SW 1271 (cell line): Measurements from ENCODE around the gene NAPB.
"Not testable (repeated sequence)": the region's sequence is repeated elsewhere in the genome, so short reads cannot be mapped to it uniquely, and the experiment has no call there.

Experiments
- DNase-seq, 2 experiments: peaks; one replicate each; lab custom pipeline; 2025; lab: John Stamatoyannopoulos, UW

NAPB gene

DNA sequence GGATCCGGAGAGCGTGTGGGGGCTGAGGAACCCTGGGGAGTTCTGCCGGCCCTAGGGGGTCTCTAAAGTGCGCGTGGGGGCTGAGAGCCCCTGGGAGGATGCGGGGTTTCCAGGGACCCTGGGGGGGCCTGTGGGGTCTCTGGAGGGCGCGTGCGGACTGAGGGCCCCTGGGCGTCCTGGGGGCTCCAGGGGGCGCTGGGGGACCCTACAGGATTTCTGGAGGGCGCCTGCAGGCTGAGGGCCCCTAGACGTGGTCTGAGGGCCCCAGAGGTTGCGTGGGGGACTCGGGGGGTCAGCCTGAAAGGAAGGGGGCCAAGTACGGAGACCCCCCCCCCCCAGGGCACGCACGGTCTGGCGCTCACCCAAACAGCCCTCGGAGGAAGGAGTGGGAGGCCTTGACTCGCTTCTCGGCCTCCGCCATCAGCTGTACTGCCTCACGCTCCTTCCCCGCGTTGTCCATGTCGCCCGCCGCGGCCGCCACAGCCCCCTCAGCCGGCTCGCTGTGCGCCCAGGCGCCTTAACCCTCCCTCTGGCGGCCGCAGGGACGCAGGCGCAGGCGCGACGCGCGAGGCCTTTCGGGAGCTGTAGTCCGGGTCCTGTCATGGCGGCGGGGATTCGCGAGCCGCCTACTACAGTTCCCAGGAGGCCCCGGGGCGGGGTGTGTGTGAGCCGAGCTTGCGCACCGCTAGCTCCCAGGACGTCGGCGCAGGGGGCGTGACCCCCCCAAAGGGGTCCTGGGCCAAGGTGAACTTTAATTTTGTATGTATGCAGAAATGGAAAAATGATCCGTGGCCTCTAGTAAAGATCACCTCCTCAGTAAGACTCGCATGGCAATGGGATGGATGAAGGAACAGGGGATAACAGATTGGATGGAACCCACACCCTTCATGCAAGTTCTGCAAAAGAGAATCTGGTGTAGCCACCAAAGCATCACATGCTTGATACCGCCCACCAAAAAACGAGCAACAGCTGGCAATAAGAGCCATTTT, at the start of gene NAPB:
TSS of gene NAPB (minus strand) at position 546 of the 989 bp plus-strand sequence. CDS start at position 460, 86 bp downstream.
- peak; percentile 74 to 91 for DNase-seq

DNA sequence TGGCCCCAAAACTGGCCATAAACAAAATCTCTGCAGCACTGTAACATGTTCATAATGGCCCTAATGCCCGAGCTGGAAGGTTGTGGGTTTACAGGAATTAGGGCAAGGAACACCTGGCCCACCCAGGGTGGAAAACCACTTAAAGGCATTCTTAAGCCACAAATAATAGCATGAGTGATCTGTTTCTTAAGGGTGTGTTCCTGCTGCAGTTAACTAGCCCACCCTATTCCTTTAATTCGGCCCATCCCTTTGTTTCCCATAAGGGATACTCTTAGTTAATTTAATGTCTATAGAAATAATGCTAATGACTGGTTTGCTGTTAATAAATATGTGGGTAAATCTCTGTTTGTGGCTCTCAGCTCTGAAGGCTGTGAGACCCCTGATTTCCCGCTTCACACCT, 45.7 kb upstream of the NAPB start:
- not testable (repeated sequence) for DNase-seq

DNA sequence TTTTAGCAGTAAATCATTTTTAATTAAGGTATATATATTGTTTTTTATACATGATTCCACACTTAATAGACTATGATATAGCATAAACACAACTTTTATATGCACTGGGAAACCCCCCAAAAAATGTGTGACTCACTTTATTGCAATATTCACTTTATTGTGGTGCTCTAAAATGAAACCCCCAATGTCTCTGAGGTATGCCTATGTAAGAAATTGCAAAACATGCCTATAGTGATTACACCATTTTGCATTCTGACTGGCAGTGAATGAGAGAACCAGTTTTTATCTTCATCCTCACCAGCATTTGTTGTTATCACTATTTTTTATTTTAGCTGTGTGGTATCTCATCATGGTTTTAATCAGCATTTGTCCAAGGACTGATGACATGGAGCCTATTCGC, 39.9 kb upstream of the NAPB start:
- no peak for DNase-seq

DNA sequence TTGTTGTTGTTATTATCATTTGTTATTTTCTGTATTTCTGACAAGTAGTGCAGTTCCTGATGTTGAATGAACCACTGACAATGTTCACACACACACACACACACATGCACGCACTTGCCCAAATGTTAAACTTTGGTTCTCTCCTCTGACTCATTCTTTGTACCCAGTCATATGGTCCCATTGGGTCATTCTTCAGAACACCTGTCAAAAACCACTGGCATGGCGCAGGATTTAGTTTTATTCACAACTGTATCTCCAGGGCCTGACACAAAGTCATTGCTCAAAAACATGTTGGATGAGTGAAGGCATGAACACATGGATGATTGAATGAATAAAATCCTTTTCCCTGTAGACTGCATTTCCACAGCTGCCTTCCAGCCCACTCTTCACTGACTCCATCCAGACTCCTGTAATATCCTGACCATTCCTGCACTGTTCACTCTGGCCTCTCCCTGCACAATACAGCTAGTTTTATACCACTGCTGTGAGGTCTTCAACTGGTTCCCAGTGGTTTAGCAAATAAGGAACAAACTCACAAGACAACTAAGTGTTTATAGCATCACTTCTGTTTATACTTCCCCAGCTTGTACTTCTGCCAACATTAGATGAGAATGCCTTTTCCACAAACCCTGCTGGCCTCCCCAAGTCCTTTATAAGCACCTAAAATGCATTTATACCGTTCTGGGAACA, 38.3 kb upstream of the NAPB start:
- no peak for DNase-seq

DNA sequence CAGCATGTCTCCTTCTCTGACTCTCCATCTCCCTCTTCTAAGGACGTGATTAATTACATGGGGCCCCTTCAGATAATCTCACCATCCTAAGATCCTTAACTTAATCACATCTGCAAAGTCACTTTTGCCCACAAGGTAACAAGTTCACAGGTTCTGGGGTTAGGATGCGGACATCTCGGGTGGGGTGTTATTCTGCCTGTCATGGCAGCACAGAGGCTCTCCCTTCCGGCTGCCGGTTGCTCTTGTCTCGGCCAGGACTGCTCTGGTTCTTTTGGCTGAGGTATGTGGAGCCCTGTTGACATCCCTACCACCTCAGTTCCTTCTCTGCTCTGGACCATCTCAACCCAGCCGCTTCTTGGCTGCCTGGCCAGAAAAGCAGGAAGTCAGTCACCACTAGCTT, 35.6 kb upstream of the NAPB start:
- no peak for DNase-seq

DNA sequence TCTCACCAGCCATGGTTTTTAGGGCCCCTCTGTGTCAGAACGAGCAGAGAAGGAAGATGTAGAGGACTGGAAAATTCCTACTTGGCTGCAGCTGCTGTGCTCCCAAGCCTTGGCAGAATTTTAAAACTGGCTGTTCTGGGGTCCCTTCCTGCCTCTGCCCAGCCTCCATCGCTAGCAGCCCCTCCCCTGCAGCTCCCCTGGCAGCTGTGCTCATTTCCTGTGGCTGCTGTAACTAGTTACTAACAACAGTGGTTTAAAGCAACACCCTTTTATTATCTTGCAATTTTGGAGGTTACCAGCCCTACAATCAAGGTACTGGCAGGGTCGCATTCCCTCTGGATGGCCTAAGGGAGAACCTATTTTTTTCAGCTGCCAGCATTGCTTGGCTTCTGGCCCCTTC, 35.1 kb upstream of the NAPB start:
- no peak for DNase-seq

DNA sequence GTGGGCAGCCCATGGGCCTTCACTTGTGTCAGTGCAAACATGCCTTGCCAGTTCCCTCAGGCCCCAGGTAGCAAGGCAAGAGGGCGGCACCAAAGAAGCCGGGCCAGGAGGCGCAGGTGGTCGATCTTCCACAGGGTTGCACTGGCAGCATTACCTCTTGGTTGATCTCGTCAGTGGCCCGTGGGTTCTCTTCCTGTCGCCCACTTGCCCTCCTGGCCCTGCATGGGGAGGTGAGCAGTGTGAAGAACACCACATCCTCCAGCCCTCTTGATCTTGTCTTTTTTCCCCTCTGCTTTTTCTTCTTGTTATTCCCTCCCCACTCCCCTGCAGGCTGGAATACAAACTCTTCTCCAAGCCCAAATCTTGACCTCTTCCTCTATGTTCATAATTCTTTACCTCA, 34.4 kb upstream of the NAPB start:
- no peak for DNase-seq

DNA sequence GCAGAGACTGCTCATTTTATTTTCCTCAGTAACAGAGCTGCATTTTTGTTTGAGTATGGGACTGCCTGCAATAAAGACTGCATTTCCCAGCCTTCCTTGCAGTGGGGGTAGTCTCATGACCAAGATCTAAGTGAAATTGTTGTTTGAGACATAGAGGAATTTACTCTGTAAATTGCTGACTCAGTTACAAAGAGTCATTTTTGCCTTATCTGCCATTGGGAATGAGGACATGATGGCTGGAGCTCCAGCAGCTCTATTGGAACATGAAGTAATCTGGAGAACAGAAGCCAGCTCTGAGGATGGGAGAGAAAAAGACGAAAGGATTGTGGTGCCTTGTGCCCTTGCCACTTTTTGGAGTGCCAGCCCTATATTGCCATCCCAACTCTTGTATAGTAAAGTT, 33.5 kb upstream of the NAPB start:
- DNase-seq, result no peak

DNA sequence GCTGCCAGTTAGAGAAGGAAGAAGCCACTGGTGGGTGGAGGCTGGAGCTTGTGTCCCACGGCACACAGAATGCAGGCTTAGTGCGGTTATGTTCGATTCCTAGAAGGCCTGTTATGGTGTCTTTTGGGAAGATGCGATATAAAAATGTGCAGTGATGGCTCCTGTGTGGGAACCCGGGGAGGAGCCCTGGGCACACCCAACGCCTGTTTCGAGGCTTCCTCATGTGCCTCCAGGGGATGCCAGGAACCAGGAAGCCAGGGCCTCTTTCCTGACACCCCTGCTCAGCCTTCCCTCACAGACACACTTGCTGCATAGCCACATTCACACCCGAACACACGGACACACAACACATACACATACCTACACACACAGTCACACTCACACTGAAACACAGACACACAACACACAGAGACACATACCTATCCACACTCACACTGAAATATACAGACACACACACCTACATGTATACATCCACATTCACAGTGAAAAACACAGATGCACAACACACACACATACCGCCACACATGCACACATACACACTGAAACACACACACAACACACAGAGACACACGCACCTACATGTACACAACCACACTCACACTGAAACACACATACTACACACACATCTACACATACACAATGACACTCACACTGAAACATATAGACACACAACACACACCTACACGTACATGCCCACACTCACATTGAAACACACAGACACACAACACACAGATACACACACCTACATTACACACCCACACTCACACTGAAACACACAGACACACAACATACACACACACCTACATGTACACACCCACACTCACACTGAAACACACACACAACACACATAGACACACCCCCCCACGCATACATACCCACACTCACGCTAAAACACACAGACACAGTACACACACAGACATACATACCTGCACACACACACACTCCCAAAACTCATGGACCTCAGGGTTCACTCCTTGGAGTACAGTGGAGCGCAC, 32.6 kb upstream of the NAPB start:
- DNase-seq, result no peak

DNA sequence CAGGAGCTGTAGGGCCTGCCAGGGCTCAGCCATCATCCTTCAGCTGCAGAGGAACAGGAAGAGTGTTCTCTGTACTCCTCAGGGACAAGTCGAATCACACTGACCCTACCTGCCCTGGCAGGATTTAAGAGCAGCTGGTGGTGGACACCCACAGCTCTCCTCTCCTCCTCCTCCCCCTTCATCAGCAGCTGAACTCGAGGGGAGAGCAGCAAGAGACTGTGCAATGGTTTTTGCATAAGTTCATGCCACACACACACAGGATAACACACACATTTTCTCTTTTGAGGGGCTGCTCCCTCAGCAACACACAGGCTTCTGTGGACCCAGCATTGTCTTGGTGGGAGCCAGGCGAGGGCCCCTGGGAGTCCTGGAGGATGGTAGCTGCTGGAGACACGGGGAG, 31.5 kb upstream of the NAPB start, which contains the start of gene CST11:
TSS of gene CST11 (minus strand) at position 101 of the 400 bp plus-strand sequence. CDS start at position 36, 65 bp downstream.
- DNase-seq, result no peak

DNA sequence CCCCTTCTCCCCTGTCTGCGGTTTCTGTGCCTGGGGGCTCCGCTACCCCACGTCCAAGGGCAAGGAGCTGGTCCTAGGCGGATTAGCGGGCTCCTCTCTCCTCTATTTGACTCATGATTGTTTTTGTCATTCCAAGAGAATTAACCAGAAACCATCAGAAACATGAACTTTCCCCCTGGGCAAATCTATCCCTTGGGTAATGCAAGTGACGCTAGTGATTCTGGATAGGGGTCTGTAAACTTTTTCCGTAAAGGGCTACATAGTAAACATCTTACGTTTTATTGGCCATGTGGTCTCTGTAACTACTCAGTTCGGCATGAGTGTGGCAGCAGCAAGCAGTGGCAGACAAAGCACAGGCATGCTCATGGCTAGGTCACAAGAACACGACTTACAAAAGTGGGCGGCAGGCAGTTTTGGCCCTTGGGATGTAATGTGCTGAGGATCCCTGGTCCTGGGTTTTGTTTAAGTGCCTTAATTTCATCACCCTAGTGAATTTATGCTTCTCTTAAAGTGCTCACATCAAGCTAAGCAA, 30.7 kb upstream of the NAPB start:
- no peak for DNase-seq

DNA sequence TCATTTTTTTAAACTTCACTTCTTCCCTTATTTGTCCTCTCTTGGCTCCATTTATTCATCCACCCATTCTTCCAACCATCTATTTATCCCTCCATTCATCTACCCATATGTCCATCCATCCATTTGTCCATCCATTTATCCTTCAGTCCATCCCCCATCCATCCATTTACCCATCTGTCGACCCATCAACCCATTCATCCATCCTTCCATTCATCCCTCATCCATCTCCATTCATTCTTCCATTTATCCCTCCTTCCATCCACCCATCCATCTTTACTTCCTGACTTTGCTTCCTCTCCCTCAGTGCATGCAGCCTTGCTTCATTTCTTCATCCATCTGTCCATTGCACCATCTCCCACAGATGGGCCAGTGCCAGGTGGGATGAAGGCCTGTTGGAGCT, 29.6 kb upstream of the NAPB start:
- DNase-seq, result no peak

DNA sequence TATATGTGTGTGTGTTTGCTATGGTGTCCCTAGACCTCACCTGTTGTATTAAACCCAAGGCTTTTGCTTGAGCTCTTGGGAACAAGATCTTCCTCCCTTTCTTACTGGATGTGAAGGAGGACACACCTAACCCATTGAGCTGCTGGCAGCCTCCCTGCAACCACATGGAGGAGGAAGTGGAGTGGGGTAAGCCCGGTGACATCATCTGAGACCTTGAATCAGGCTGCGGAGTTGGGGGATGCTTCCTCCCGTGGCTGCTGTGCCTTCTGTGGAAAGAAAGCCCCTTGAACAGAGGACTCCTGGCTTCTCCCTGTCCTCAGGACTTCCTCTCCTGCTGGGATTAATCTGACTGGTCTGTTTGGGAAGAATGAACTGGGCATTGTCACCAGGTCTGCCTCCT, 28.1 kb upstream of the NAPB start:
- DNase-seq, result no peak

DNA sequence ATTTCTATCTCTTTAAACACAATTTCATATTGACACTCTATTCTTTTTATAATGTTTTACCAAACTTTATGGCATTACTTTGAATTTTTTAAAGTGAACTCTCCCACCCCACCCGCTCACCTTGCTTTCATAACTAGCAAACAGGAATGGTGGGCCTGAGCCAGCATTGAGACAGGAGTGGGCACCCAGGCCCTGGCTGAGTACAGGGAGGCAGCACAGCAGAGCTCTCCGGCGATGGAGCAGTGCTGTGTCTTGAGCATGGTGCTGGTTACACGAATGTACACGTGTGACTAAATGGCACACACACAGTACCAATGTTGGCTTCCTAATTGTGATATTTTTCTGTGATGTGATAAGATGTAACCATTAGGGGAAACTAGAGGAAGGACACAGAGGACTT, 26.9 kb upstream of the NAPB start:
- DNase-seq, result no peak

DNA sequence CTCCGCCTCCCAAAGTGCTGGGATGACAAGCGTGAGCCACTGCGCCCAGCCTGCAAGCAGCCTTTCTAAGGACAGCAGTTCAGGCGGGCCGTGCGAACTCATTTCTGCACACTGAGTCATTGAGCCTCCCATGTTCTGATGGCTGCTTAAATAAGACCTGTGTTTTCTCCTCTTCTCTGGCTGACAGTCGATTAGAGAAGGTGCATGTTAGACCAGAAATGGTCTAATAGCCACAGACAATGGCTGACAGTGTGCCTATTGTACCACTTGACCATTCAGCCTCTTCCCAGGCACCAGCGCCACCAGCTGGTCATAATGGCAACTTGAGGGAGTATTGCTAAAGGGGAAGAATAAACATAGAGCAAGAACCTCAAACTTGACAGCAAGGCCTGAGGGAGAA, 25.2 kb upstream of the NAPB start:
- DNase-seq, result peak in 1 of 2 experiments; percentile 18

DNA sequence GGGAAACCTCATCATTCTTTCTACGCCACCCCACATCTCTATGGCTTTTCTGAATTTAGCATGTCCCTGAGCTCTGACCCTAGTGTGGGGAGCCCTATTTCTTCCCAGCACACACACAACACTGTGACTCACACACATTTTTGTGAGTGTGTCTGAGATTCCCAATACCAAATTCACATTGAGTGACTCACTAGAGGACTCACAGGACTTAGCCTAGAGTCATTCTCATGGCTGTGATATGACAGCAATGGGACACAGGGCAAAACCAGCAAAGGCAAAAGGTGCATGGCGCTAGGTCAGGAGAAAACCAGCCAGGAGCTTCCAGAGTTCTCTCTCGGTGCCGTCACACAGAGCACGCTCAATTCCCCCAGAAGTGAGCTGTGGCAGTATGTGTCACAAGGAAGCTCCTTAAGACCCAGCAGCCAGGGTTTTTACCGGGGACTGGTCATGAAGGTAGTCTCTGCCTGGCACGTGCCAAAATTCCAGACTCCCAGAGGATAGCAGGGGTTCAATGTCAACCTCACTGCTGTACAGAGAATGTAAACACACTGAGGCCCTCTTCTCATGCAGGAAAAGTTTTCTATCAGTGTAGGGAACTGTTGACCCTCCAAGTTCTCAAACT, 24.4 kb upstream of the NAPB start:
- peak in 1 of 2 experiments; percentile 39 for DNase-seq

DNA sequence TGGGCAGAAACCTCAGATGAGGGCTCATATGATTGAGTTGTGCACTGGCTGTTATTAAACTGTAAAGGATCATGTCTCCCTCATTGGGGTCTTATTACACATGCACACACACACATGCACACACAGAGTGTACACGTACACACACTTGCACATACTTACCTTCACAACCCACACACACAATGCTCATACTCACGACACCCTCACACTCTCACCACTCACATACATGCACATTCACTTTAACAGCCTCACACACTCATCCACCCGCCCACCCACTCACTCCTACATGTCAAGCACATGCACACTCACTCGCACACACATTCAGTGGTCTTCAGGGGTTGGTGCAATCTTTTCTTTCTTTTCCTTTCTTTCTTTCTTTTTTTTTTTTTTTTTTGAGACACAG, 23.6 kb upstream of the NAPB start:
- DNase-seq, result no peak

DNA sequence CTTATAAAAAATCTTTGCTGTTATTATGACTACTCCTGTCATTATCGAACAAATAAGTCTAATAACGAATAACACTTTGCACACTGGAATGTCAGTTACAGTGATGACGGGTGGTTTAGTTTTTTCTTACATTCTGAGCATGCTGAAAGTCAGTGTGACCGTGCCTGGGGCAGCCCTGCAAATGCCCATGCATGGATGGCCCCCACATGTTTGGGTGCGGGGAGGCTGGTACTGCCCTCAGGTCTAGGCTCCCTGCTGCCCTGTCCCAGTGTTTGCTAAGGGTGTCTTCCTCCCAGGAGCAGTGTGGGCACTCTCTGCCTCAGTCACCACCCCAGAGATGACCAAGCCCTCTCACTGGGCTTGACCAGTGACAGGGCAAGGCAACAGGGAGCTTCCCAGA, 21.1 kb upstream of the NAPB start:
- DNase-seq, result no peak

DNA sequence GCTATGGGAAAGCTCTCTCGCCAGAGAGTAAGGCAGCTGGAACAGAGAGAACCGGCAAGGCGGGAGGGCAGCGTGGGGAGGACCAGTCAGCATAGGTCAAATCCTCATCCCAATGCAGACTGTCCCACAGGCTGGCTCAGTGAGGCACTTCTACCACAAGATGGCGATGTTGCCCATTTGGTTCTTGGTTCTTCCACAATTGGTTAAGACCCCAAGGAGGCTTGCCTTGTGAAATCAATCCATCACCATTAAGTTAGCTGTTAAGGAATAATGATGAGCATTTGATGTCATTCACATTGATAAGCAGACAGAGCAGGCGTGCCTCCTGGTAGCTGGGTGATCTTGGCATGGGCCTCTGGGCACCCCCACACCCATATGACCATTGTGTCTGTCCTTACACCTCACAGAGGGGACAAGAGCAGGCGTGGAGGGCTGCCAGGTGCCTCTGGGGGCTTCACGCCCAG, 20.6 kb upstream of the NAPB start:
- DNase-seq, result peak; percentile 37 to 67

DNA sequence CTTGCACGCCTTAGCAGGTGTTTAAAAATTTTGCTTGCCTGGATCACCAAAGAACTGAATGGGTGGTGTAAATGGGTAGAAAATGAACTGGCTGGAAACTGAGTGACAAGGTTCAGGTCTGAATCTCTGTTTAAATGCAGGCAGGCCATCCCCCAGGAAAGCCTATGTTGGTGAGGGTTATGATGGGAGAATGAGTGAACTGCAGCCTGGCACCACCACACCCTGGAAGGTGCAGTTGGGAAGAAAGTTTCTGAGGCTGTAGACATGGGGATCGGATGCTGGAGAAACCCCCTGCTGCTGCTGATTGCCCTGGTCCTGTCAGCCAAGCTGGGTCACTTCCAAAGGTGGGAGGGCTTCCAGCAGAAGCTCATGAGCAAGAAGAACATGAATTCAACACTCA, 18.7 kb upstream of the NAPB start:
- no peak for DNase-seq

DNA sequence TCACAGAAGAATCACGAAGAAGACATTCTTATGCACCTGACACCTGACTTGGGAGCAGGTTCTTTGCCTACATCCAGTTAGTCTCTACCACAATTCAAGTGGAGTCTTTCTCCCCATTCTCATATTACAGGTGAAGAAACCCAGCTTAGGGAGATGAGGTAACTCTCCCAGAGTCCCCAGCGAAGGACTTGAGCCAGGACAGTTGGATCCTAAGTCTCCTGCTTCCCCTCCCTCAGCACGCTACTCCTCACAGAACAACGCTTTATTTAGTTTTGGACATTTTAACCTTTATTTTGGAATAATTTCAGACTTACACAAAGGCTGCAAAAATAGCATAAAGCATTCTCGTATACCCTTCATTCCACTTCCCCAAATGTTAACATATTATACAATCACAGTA, 17.4 kb upstream of the NAPB start:
- DNase-seq, result no peak
